KBM-7 (cell line): ENCODE results near the gene BPIFB6.
A peak's percentile ranks its signal among the peaks of the same experiment; 100 is the strongest.

ENCODE experiments used
- DNase-seq: peaks from one replicate; pipeline ENCODE4 v3.0.0-alpha.2; 2015
- in situ Hi-C: fragments of 300-500 bp; cut with MboI; formaldehyde crosslinking; loops from 2 replicates; pipeline ENCODE4 v1.14.3; 2020; ENCODE audit warnings: low sequenced_read_pairs, low pct_unique_long_range_greater_than_20kb, mixed read lengths

The BPIFB6 gene, protein sequence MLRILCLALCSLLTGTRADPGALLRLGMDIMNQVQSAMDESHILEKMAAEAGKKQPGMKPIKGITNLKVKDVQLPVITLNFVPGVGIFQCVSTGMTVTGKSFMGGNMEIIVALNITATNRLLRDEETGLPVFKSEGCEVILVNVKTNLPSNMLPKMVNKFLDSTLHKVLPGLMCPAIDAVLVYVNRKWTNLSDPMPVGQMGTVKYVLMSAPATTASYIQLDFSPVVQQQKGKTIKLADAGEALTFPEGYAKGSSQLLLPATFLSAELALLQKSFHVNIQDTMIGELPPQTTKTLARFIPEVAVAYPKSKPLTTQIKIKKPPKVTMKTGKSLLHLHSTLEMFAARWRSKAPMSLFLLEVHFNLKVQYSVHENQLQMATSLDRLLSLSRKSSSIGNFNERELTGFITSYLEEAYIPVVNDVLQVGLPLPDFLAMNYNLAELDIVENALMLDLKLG

DNA sequence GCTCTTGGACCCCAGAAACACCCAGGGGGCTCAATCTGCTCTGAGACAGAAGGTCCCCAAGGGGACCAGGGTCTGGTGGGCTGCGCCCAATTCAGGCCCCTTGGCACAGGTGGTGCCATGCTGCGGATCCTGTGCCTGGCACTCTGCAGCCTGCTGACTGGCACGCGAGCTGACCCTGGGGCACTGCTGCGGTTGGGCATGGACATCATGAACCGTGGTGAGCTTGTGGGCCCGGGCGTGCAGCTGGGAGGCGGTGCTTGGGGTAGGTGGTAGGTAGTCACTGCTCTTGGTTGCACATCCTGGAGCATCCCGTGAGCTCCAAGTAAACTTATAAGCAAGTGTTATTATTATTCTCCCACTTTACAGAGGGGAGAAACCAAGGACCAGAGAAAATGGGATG lies at the start of gene BPIFB6:
TSS of gene BPIFB6 (plus strand) at position 118 of the 400 bp plus-strand sequence. CDS start at position 118, 0 bp downstream.
- DNase-seq = no peak
- in situ Hi-C loops = no loop called here

DNA sequence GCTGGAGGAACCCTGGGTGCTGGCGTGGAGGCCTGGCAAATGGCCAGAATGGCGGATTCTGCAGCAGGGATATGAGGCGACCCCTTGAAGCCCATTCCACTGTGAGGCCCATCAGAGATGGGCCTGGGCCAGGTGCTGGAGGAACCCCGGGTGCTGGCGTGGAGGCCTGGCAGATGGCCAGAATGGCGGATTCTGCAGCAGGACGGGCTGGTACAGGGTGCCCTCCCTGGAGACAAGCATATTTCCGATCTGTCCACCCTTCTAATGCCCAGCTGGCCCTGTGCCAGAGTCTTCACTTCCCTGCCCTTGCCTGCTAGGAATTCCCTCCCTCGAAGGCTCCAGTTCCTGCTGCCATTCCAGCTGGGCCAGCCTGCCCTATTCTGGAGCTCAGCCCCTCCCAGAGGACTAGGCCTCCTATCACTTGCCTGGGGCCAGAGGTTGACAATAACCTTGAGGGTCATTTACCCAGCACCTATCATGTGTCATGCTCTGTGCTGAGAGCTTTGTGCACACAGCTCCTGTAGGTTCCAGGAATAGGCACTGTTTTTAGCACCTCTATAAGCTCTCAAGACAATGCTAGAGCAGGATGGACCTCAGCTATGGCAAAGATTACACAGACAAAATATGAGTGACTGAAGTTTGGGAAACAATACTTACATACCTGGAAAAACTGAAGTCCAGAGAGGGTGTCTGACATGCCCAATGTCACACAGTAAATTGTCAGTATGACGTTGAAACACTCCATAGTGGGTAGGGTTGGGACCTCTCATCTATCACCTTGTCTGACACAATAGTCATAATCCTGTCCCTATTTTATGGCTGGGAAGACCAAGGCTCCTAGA lies 48.6 kb upstream of the BPIFB6 start:
- in situ Hi-C loops = no loop called here
- DNase-seq = no peak

DNA sequence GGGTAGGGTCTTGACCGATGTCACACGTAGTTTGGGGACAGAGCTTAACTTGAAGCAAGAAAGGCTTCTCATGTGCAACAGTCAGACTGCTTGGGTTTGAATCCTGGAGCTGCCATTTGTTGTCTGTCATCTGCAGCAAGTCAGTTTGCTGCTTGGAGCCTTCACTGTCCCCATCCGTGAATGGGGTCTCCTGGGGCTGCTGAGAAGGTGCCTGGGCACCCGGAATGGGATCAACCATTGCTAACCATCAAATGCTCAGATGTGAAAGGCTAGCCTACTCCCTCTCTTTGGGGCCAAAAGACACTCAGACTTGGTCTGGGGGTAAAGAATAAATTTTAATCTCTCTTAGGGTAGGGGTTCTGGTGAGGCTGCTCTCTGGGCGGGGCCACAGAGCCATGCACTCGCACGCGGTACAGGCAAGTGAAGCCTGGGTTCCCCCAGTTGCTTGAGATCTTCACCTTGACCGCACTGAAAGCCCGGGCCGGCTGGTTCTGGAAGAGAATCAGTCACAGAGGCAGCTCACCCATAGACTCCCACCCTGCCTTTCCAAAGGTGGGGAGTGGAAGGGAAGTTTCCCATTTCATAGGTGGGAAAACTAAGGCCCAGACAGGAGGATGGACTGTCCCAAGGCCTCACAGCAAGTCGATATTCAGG lies 47.9 kb upstream of the BPIFB6 start:
- in situ Hi-C loops = no loop called here
- no peak for DNase-seq

DNA sequence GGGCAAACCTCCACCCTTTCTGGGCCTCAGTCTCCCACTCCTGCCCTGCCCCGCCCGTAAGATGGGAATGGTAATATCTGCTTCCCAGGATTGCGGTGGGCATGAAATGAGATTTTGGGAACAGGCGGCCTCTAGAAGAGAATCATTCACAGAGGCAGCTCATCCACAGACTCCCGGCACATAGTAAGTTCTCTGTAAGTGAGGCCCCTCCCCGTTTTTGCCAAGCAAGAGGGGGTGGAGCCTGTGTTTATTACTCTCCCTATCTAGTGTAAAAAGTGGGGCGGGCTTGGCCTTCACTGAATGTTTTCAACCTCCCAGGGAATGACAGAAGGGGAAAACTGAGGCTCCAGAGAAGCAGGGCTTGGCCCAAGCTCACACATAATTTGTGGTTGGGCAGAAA lies 47.3 kb upstream of the BPIFB6 start:
- in situ Hi-C loops = no loop called here
- peak; percentile 18 for DNase-seq

DNA sequence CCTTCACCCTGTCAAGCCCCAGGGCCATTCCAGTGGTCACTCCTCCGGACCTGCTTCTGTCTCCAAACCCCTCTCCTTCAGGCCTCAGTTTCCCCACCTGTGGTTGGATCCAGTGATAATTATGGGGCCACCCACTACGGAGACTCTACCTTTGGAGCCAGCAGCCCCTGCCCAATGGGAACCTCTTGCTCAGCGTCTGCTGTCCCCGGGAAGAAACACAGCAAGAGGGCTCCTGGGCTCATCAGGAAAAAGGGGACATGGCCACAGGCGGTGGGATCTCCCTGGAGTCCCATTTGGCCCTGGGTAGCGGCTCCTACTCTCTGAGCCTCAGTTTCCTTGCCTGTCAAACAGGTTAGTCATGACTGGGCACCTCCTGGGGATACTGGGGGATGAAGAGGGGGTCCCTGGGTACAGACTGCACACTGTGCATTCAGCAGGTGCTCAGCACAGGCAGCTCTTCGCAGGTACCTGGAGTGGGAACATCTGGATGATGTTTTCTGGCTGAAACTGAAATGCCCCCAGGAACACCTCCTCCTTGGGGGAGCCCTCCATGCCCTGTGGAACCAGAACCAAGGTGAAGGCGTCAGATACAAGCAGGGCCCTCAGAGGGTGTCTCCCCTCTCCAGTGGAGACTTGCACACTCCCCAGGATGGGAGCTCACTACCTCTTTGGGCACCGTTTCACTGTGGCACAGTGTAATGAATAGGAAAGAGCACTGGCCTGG lies 46.7 kb upstream of the BPIFB6 start:
- in situ Hi-C loops = no loop called here
- no peak for DNase-seq

DNA sequence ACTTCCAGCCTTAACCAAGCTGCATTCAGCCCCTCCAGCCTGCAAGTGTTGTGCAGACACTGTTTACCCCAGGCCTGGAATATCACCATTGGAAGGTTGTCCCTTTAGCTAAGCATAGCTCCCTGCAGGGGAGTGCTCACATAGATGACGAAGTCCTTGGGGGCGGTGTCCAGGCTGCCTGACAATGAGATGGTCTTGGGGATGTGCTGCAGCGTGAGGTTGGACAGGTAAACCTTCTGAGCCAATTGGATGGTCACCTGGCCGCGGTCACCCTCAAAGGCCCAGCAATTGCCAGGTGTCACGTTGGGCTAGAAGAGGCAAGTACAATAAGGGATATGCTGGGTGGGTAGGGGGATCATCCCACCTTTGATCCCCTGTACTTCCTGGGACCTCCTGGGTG lies 45.9 kb upstream of the BPIFB6 start:
- in situ Hi-C loops = no loop called here

DNA sequence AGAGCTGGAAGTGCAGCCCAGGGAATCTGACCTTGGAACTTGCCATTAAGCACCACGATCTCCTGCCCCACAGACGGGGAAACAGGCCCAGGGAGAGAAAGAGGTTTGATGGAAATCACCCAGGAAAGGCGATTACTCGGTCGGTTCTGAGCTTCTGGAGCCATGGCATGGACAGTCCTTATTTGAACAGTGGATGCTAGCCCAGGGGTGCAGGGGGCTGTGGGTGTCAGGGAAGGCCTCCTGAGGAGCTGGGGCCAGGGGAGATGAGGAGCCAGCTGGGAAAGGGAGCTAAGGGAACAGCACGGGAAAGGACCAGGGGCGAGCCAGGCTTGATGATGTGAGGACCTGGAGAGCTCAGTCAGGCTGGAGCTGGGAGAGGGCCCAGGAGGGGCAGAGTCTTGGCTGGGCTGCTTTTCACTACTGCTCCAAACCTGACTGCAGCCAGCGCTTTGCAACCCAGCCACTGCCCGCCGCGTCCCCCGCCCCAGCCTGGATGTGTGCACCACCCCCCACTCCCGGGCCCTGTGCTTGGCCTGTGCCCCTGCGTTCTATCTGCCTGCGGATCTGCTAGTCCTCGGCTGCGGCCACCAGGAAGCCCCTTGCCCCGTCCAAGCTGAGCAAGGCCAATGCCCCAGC lies 45.0 kb upstream of the BPIFB6 start:
- in situ Hi-C loops = no loop called here

More for the DNA sequence above, 45.9 kb upstream of the BPIFB6 start:
- no peak for DNase-seq

DNA sequence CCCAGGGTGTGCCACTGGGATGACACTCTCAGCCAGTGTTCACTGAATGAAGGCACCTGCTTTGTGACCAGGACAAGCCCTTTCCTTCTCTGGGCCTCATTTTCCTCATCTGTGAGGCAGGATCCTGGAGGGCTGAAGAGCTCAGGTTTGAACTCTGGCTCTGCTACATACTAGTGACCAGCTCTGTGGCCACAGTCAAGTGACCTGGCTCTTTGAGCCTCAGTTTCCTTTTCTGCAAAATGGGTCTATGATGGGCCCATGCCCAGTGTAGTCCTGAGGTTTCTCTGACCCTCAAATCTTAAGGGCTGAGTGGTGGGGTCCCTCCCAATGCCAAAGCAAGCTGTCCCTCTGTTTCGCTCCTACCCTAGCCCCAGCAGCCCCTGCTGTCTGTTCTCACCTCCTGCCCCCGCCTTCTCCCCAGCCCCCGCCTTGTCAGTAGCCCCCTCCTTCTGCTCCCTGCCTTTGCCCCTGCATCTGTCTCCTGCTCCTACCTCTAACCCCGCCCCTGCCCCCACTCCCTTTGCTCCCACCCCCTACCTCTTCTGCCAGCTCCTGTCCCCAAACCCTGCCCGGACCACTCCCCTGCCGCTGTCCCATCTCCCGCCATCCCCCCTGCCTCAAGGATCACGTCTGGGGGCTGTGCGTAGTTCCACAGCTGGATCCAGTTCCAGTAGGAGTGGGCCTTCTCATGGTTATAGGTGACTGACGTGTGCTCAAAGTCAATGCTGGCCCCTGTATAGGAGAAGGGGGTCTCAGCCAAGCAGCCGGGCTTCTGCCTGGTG lies 44.2 kb upstream of the BPIFB6 start:
- in situ Hi-C loops = no loop called here
- DNase-seq = no peak

More for the DNA sequence above, 45.0 kb upstream of the BPIFB6 start:
- DNase-seq = no peak

DNA sequence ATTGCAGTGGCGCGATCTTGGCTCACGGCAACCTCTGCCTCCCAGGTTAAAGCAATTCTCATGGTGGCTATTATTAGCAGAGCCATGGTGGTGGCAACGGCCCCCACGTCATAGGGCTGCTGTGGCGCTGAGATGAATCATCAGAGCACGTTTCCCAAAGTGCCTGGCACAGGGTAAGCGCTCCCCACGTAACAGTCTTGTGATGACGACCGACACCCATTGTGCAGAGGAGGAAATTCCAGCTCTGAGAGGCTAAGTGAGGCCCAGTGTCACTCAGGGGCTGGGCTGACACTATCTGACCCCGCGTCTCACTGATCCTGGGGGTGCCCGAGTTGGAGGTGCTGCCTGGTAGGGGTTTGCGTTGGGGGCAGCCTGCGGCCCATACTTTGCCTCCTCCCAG lies 43.4 kb upstream of the BPIFB6 start:
- in situ Hi-C loops = no loop called here
- no peak for DNase-seq

DNA sequence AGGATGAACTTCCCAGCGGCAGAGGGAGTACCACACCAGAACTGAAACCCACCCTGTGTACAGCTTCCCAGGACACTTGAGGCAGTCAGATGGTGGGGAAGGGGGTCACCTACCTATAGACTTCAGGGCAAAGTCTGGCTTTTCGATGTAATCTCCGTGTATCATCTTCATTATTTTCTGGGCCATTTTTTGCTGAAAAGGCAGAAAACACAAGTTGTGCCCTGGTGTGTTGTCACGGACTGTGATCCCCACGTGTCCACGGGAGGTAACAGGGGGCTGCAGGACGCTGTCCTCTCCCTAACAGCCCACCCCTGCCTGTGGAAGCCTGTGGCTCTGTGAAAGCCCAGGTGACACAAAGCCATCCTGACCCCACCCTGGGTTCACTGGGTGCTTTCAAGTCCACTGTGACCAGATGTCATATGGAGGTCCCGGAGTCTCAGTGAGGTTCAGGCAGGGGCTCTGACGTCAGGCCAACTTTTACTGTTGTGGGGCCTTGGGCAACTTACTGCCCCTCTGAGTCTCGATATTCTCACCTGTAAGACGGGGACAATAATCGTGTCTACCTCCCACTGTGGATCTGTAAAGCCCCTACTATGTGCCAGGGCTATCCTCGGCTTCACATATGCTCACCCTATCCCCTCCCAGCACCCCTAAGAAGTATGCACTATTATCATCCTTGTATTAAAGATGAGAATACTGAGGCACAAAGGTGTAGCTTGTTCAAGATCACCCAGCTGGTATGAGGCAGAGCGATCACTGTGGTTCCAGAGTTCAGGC lies 41.8 kb upstream of the BPIFB6 start:
- in situ Hi-C loops = no loop called here
- DNase-seq = no peak

DNA sequence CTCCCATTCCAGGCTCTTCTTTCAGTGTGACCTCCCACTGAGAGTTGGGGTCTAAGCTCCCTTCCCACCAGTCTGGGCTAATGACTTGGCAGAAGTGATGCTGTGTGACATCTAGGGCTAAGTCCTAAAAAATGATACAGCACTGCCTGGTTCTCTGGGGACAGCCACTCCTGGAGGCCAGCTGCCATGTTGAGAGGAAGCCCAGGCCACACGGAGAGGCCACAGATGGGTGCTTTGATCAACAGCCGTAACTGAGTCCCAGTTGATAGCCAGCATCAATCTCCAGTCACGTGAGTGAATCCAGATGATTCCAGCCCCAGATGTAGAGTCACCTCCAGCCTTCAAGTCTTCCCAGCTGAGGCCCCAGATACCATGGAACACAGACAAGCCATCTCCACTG lies 41.0 kb upstream of the BPIFB6 start:
- DNase-seq = no peak
- in situ Hi-C loops = no loop called here

DNA sequence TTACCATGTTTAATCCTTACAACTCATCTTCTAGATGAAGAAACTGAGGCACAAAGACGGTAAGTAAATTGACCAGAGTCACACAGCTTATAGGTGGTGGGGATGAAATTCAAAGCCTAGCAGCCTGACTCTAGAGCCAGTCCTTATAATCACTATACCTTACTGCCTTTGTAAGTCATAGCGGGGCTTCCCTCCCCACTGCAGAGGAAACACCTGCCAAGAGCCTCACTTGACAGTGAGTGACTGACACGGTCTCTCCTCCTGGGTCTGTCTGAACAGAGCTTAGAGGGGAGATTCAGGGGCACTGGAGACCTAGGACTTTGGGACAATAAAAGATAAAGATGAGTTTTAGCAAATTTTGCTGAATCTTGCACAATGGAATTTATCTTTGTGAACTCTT lies 40.1 kb upstream of the BPIFB6 start:
- DNase-seq = no peak
- in situ Hi-C loops = no loop called here

DNA sequence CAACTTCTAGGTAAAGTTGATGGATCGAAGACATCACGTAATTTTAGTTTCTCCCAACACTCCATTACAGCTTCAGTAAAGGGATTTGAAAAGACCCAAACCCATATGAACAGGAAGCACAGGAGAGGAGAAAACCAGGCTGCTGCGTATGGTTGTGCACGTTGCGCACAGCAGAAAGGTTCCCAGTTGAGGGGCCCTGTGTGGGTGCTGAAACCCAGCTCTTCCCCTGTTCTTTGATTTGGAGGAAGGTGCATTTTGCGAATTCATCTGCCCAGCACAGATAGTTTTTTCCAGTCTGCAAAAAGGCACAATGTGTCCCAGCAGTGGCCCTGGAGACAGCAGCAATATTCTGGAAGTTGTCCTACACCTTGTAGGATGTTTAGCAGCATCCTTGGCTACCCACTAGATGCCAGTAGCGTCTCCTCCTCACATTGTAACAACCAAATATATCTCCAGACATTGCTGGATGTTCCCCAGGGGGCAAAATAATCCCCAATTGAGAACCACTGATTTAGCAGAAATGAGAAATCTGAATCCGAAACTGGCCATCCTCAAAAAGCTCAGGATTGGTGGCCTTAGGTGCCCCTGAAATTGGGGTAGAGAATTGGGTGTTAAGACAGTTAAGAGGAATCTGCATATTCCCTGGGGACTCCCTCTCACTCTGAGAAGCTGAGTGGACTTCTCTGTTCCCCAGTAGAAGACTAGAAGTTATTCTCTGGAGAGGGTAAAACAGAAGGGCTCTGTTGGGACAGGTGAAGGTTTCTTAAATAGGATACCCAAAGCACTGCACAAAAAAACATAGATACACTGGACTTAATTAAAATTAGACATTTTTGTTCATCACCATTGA lies 39.4 kb upstream of the BPIFB6 start:
- in situ Hi-C loops = no loop called here
- no peak for DNase-seq

DNA sequence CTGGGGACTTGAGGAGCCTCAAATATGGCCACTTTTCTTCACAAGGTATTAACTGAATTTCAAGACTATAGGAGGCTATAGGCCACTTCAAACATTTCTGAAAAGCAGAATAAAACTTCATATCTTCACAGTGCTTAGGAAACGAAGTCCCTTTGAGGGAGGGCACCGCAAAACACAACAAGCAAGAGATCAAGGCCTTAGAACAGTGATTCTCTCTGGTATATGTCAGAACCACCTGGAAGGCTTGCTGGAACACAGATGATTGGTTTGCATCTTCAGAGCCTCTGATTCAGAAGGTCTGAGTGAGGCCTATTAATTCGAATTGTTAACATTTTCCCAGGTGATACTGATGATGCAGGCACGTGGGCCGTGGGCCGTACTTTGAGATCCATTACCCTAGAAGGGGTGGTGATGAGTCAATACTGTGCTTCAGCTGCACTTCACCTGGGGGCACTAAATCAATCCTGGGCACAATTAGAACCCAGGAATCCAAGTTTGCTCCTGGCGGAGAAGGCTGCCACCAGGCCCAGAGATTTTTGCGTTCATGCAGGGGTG lies 37.9 kb upstream of the BPIFB6 start:
- in situ Hi-C loops = no loop called here
- no peak for DNase-seq

DNA sequence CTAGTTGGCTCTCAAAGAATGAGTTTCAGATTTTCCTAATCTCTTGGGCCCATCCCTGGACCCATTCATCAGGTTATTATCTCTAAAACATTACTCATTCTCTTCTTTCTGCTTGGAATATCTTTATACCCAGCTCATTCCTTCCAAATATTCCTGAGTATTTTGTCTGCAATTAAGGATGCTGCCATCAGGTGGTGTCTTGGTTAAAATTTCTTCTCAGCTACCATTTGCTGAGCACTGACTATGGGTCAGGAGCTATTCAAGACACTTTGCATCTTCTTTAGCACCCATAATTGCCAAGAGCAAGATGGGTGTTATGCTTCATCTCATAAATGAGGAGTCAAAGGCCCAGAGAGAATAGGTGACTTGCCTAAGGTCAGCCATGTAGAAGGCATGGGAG lies 35.6 kb upstream of the BPIFB6 start:
- in situ Hi-C loops = no loop called here

DNA sequence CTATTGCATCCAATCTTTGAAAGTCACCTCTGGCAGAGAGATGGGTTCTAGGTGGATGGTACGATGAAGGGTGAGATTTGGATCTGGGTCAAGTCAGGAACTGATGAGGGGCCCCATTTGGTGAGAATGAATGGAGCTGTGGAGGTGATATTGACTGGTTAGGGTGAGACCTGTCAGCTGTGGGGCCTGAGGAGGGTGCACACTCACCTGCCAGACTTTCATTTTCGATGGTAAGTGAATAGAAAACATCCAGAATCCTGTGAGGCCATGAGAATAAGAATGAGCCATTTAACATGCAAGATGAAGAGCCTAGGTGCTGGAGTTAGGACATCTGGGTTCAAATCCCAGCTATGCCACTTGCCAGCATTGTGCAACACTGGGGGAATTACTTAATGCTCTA lies 34.0 kb upstream of the BPIFB6 start:
- in situ Hi-C loops = no loop called here

More for the DNA sequence above, 35.6 kb upstream of the BPIFB6 start:
- no peak for DNase-seq

More for the DNA sequence above, 34.0 kb upstream of the BPIFB6 start:
- DNase-seq = no peak
